Retinal pigment epithelial cell (primary cell): ENCODE results near the gene CREB3L2.

Experiments used
- DNase-seq: peaks from one replicate; pipeline ENCODE4 v3.0.0-alpha.2; 2010; ENCODE audit warnings: low read depth
- H3K4me3 ChIP-seq: 2 replicates; pipeline ENCODE4 v1.5.1; 2011; ENCODE audit warnings: mild to moderate bottlenecking, low read length, control low read depth, moderate library complexity
- TF ChIP-seq, protein P1 (sequence below): conservative IDR thresholded peaks from 2 replicates; pipeline ENCODE4 v1.5.1; 2011; ENCODE audit warnings: low read depth, low read length, control low read depth, inconsistent platforms

CREB3L2 gene

DNA sequence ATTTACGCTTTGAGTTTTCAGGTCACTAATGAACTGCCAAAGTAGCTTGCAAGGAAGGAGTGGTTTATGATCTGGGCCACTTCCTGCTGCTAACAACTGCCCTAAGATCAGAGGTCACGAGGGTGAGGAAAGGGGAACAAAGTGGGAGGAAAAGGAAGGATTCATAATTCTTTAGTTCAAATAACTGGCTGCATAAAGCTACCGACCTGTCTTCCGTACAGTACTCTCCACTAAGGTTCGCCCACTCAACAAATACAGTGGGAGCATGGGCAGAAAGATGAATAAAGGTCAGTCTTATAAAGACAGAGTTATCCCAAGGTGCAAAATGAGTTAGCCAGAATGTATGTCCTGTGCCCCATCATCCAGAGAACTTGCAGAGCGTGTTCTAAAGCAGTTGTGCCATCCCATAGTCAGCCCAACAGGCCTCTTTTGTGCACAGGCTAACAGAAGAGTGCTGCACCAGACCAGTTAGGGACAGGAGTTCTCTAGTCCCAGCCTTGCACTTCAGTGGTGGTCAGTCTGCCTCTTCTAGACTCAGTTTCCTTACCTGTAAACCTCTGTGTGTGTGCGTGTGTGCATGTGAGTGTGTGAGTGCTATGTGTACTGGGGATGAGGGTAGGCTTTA is 65.9 kb downstream of the CREB3L2 start:
- no peak overlapping the region for H3K4me3 ChIP-seq
- no peak for DNase-seq
- TF ChIP-seq, protein P1, sequence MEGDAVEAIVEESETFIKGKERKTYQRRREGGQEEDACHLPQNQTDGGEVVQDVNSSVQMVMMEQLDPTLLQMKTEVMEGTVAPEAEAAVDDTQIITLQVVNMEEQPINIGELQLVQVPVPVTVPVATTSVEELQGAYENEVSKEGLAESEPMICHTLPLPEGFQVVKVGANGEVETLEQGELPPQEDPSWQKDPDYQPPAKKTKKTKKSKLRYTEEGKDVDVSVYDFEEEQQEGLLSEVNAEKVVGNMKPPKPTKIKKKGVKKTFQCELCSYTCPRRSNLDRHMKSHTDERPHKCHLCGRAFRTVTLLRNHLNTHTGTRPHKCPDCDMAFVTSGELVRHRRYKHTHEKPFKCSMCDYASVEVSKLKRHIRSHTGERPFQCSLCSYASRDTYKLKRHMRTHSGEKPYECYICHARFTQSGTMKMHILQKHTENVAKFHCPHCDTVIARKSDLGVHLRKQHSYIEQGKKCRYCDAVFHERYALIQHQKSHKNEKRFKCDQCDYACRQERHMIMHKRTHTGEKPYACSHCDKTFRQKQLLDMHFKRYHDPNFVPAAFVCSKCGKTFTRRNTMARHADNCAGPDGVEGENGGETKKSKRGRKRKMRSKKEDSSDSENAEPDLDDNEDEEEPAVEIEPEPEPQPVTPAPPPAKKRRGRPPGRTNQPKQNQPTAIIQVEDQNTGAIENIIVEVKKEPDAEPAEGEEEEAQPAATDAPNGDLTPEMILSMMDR, result no peak

- TF ChIP-seq, protein P1, result no peak
- no peak for DNase-seq
- no peak overlapping the region for H3K4me3 ChIP-seq
Measured at GRCh38 chr7:137934941-137935883, 66.7 kb downstream of the CREB3L2 start.

- no peak for DNase-seq
- TF ChIP-seq, protein P1, result no peak
- no peak overlapping the region for H3K4me3 ChIP-seq
Measured at GRCh38 chr7:137934176-137934826, 67.6 kb downstream of the CREB3L2 start.

DNA sequence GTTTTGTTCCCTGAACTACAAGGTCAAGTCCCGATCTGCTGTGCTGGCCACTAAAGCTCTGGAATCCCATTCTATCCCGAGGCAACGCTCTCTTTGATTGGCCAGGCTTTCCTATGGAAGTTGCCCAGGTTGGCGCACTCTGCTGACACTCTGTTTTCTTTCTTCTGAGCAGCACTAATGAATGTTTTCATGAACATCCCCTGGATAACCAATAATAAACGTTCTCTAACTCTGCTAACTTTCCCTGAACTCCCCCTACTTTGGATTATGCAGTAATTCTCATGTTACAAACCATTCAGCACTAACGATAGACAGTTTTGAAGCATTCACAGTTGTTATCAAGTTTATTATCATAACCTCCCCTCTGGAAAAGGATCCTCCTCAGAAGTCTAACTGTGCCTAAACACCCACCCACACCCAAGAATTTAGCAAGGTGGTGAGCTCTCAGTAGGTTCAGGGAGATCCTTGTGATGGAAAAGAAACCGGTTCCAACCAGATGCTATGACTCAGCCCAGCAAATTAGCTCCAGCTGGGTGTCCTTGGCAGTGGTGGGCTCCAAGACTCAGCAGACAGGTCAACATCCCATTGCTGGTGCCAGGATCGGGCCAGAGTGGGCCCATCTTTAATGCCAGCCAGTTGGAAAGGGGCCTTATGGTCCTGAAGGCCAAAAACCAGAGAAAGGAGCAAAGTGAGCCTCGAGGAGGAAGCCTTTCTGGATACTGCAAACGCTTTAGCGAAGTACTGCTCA is 68.4 kb downstream of the CREB3L2 start:
- DNase-seq, result no peak
- TF ChIP-seq, protein P1, result no peak
- no peak overlapping the region for H3K4me3 ChIP-seq

DNA sequence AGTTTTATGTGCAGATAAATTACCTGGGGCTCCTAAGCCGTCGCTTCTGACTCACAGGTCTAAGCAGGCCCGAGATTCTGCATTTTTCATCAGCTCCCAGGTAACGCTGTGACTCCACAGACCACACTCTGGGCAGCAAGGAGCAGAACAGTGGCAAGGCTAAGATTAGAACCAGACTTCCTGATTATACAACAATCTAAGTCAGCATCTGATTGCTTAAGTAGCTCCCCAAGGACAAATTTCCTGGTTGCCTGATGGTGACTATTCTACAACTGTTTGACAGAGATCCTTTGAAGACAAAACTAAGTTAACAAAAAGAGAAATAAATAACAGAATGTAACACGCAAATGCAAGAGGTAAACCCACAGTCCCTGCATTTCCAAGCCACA is 69.0 kb downstream of the CREB3L2 start:
- no peak overlapping the region for H3K4me3 ChIP-seq
- TF ChIP-seq, protein P1, result no peak
- no peak for DNase-seq

- H3K4me3 ChIP-seq, result no peak overlapping the region
- no peak for DNase-seq
- TF ChIP-seq, protein P1, result no peak
Measured at GRCh38 chr7:137931823-137932222, 70.1 kb downstream of the CREB3L2 start.
